Activated naive CD4-positive, alpha-beta T cell treated with anti-CD3 and anti-CD28 coated beads for 36 hours (primary cell): Measurements from ENCODE around the gene IVL. TPM values are rescaled to one million over a fixed set of nuclear protein-coding genes. Genes with fewer than 3 reads are reported as not detected.

Source experiments
- CTCF ChIA-PET: fragments of 350-600 bp; sonication (Branson Sonifier 250); formaldehyde crosslinking; loops from one replicate; lab custom pipeline; 2021; ENCODE audit warnings: antibody characterized with exemption; lab: Charles Lee
- DNase-seq: peaks from one replicate; pipeline ENCODE4 v3.0.0-alpha.2; 2020
- H3K27ac Mint-ChIP-seq: one replicate; pipeline ENCODE4 v1.8.0; 2021; ENCODE audit warnings: mild to moderate bottlenecking, mixed read lengths
- H3K27me3 Mint-ChIP-seq: one replicate; pipeline ENCODE4 v1.8.0; 2021; ENCODE audit warnings: low read depth, mixed read lengths
- H3K36me3 Mint-ChIP-seq: one replicate; pipeline ENCODE4 v1.8.0; 2021; ENCODE audit warnings: low read depth, mixed read lengths
- H3K4me1 Mint-ChIP-seq: one replicate; pipeline ENCODE4 v1.8.0; 2021; ENCODE audit warnings: low read depth, mixed read lengths
- H3K4me3 Mint-ChIP-seq: one replicate; pipeline ENCODE4 v1.8.0; 2021; ENCODE audit warnings: mild to moderate bottlenecking, moderate library complexity, mixed read lengths
- H3K9me3 Mint-ChIP-seq: one replicate; pipeline ENCODE4 v1.8.0; 2021; ENCODE audit warnings: mixed read lengths
- intact Hi-C: fragments of 100-400 bp; cut with micrococcal nuclease; formaldehyde crosslinking; loops from one replicate; pipeline ENCODE4 v1.15.1; 2023
- total RNA-seq, 2 experiments: library from RNA; stranded (reverse); gene quantifications; one replicate each; pipeline ENCODE4 v1.2.3, GENCODE V29; 2021

The IVL gene
- total RNA-seq, 2 experiments from 2014 or later: not detected

DNA sequence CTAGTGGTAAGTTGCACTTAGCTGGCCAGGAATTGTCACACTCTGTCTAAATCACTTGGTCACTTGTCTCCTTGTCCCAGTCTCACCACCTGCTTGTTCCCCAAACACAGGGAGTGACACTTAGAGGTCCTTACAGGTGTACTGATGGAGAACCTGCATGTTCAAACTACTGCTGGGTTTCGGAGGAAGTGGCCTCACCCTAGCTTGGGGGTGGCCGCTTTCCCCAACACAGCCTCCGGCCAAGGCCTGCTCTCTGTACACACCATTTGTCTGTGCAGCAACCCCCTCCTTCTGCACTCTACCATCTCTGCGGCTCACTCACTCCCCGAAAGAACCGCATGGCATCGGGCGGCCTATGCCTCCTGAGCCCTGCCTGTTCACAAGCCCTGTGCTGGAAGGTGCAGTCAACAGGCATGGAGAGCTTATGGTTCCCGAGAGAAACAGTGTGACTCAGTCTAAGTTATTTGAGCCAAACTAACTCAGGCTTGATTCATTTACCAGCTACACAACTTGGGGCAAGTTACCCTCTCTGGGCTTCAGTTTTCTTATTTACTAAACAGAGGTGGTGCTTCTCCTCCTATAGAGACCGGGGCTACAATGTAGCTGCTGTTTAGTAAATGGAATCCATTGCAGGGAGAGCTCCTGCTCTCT lies 51.6 kb downstream of the IVL start:
- CTCF ChIA-PET: no interaction called here
- no peak for DNase-seq
- Mint-ChIP-seq H3K4me3 (no peak overlapping the region), H3K36me3 (no peaks in the 10 kb centered on the region), H3K27me3 (peaks cover 2% of the 10 kb centered on the region), H3K27ac (no peak overlapping the region), H3K4me1 (no peaks in the 10 kb centered on the region), H3K9me3 (no peaks in the 10 kb centered on the region)
- intact Hi-C loops: no loop called here

DNA sequence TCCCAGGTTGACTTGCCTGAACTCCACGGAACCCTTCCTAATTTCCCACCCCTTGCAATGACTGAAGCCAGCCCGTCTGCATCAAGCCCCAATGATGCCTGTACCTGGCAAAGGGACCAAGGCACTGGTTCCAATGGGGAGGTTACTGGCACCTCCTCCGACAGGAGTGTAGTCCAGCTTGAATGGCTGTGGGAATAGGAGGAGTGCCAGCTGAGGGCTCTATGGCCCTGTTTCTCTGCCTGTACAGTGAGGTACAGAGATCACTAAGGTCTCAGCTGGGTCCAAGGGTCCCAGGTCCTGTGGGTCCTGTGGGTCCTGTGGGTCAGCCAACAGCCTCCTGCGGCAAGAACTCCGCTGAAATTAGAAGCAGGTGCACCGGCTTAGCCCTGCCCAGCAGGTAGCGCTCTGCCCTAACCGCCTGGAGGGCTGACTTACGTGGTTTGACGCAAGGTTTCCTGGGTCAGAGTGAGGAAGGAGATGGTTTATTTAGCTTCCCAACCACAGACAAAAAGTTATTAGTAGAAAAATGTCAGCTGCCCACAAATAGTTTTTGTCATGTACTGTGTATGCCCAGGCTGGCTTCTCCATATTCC lies 52.2 kb downstream of the IVL start:
- no peak overlapping the region for H3K4me3 Mint-ChIP-seq
- H3K4me1 Mint-ChIP-seq: no peaks in the 10 kb centered on the region
- no peak for DNase-seq
- CTCF ChIA-PET: no interaction called here
- no peak overlapping the region for H3K27ac Mint-ChIP-seq
- H3K9me3 Mint-ChIP-seq: no peaks in the 10 kb centered on the region
- intact Hi-C loops: no loop called here
- no peaks in the 10 kb centered on the region for H3K36me3 Mint-ChIP-seq
- H3K27me3 Mint-ChIP-seq: peaks cover 8% of the 10 kb centered on the region

Other genes with a start within 250 kb of the IVL start
- not detected for gene LCE2D, start 245.2 kb upstream of the IVL start, total RNA-seq
- not detected for gene LCE2C, start 233.3 kb upstream of the IVL start, total RNA-seq
- not detected for gene LCE2B, start 222.4 kb upstream of the IVL start, total RNA-seq
- not detected for gene LCE2A, start 210.2 kb upstream of the IVL start, total RNA-seq
- gene LCE4A, start 200.4 kb upstream of the IVL start, total RNA-seq: not detected
- not detected for gene KPRP, start 150.5 kb upstream of the IVL start, total RNA-seq
- not detected for gene LCE1F, start 133.4 kb upstream of the IVL start, total RNA-seq
- gene LCE1E, start 122.3 kb upstream of the IVL start, total RNA-seq: not detected
- gene LCE1D, start 111.8 kb upstream of the IVL start, total RNA-seq: not detected
- gene LCE1C, start 101.9 kb upstream of the IVL start, total RNA-seq: not detected
- not detected for gene LCE1B, start 96.6 kb upstream of the IVL start, total RNA-seq
- gene LCE1A, start 81.1 kb upstream of the IVL start, total RNA-seq: not detected
- gene LCE6A, start 65.7 kb upstream of the IVL start, total RNA-seq: not detected
- gene LCE7A, start 48.5 kb upstream of the IVL start, total RNA-seq: not detected
- gene SMCP, start 30.2 kb upstream of the IVL start, total RNA-seq: not detected
- gene SPRR5, start 38.7 kb downstream of the IVL start, total RNA-seq: not detected
- gene SPRR4, start 62.1 kb downstream of the IVL start, total RNA-seq: not detected
- not detected for gene SPRR1A, start 75.5 kb downstream of the IVL start, total RNA-seq
- gene SPRR3, start 93.2 kb downstream of the IVL start, total RNA-seq: not detected
- gene SPRR1B, start 122.7 kb downstream of the IVL start, total RNA-seq: not detected
- not detected for gene SPRR2D, start 132.6 kb downstream of the IVL start, total RNA-seq
- not detected for gene SPRR2A, start 149.0 kb downstream of the IVL start, total RNA-seq
- not detected for gene SPRR2B, start 163.1 kb downstream of the IVL start, total RNA-seq
- gene SPRR2E, start 186.0 kb downstream of the IVL start, total RNA-seq: not detected
- gene SPRR2F, start 205.0 kb downstream of the IVL start, total RNA-seq: not detected
- gene SPRR2G, start 242.3 kb downstream of the IVL start, total RNA-seq: not detected